AG09309 (cell line): ENCODE results near the gene SOCS3.
"Not testable (repeated sequence)": the region's sequence is repeated elsewhere in the genome, so short reads cannot be mapped to it uniquely, and the experiment has no call there.

Source experiments
- DNase-seq: peaks from one replicate; pipeline ENCODE4 v3.0.0-alpha.2; 2010; ENCODE audit warnings: low read depth
- H3K4me3 ChIP-seq: 2 replicates; pipeline ENCODE4 v1.5.1; 2011; ENCODE audit warnings: mild to moderate bottlenecking, low read depth, low read length, moderate library complexity; ENCODE audit not compliant: control insufficient read depth
- CTCF ChIP-seq: IDR thresholded peaks from 2 replicates; pipeline ENCODE4 v1.5.1; 2011; ENCODE audit warnings: mild to moderate bottlenecking, low read depth, low read length, inconsistent platforms; ENCODE audit not compliant: insufficient read depth, control insufficient read depth; ENCODE audit errors: missing control alignments

Gene SOCS3

GRCh38 chr17:78316115-78316866 is 43.6 kb downstream of the SOCS3 start:
- H3K4me3 ChIP-seq: peak overlapping the region; percentile 23; the same call in 1 of the 2 replicates
- no peak for TF ChIP-seq CTCF
- no peak for DNase-seq

DNA sequence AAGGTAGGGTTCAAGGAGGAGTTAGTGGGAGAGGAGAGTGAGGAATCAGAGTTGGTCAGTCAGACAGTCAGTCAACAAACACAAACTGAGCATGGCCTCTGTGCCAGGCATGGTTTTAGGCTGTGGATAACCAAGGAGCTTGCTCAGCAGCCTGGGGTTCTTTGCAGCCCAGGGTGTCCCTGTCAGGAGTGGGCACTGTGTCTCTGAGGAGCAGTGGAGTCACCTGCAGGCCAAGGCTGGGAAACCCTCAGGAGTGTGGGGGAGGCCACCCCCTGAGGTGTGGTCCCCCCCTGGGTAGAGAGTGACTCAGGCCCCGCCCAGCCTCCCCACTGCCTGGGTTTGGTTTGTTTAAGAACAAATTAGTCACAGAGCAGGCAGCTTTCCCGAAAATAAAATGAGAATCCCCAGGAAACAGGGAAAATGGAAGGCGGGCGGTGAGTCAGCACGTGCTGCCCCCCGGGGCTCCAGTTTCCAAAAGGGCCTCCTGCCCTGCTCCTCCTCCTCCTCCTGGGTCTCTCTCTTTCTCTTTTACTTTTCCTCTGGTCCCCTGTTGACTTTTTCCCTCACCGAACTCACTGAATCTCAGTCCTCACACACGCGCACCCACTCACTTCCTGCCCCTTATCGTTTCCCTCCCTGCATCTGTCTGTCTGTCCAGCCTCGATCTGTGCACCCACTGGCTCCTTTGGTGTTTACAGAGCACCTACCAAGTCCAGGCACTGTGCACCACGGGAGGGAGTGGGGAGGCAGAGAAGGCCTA is 44.3 kb downstream of the SOCS3 start:
- H3K4me3 ChIP-seq: peak overlapping the region; percentile 23
- TF ChIP-seq CTCF: peak; percentile 12
- DNase-seq: peak; percentile 71

DNA sequence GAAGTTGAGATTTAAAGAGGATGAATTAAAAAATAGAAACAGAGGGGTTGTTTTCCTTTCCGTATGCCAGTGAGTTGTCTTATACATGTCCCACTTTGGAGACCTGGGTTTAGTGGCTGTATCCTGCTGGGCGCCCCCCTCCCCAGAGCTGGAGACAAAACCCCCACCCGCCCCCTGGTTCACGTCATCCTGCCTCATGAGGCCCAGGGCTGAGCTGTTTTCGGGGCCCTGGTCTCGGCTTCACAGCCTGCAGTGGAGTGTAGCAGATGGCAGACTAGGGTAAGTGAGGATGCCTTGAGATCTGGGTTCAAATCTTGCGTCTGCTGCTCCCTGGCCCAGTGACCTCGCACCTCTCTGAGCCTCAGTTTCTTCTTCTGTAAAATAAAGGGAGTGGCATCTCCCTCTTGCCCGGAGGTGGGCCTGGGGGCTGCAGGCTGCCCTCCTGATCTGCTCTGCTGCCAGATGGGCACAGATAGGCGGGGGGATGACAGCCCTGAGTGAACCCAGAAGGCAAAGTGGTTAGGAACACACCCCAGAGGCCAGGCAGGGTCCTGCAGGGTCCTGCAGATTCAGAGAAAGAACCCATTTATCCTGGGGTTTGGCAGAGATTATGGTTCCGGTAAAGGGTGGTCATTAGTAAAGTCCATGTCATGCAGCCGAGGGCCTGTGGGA is 45.1 kb downstream of the SOCS3 start:
- DNase-seq: no peak
- H3K4me3 ChIP-seq: no peak overlapping the region
- no peak for TF ChIP-seq CTCF

DNA sequence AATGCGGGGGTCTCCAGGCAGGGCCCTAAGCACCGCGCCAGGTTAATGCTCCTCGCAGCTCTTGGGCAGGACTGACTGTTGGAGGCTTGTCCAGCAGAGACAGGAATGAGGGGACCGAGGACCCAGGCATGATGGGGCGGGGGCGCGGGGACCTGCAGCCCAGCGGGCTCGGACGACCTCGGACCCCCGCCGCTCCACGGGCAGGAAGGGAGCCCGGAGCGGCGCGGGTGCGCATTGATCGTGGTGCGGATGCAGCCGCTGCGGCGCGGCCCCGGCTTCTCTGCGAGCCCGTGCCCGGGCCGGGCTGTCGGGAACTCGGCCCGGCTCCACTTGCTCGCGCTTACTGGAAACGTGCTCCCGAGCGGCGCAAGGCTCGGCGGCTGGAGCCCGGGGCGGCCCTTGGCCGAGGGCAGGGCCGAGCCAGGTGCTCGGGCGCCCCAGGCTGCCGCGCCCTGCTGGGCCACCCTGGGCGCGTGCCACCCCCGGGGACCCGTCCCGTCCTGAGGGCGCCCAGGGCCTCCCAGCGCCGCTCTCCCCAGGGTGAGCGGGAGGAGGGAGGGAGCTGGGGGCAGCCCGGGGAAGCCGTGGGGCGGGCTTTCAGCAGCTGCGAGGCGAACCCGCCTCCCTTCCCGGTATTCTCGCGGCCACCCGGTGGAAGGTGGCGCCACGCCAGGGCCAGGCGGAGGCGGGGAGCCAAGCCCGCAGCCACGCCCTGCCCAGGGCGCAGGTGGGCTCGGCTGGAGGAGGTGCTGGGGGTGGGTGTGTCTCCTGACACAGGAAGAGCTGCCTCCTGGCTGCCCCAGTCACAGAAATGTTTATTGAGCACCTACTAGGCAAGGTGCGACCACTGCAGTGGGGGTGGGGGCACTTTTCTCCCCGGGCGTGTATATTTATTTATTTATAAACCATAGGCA is 45.9 kb downstream of the SOCS3 start:
- no peak for TF ChIP-seq CTCF
- DNase-seq: no peak
- H3K4me3 ChIP-seq: peak overlapping the region; percentile 13

GRCh38 chr17:78309659-78310255 is 50.1 kb downstream of the SOCS3 start:
- not testable (repeated sequence) for DNase-seq, H3K4me3 ChIP-seq

GRCh38 chr17:78307887-78308638 is 51.8 kb downstream of the SOCS3 start:
- no peak for DNase-seq
- H3K4me3 ChIP-seq: no peak overlapping the region
- no peak for TF ChIP-seq CTCF
